HEK293 (cell line): ENCODE measurements around the gene BCR.

Source experiments
- CTCF ChIA-PET: fragments of 350-600 bp; formaldehyde crosslinking; extraction: SDS; loops from one replicate; lab custom pipeline; 2021; ENCODE audit warnings: antibody characterized with exemption; lab: Yijun Ruan, JAX
- POLR2A ChIA-PET: fragments of 300-600 bp; formaldehyde crosslinking; extraction: SDS; loops from one replicate; lab custom pipeline; 2020; ENCODE audit warnings: antibody characterized with exemption, inconsistent platforms; lab: Yijun Ruan, JAX
- H3K27ac ChIP-seq: fragments of 200-500 bp; sonication (Bioruptor generic); 2 replicates; pipeline ENCODE4 v1.5.1; 2014; ENCODE audit warnings: low read depth, low read length, control low read depth, inconsistent platforms; ENCODE audit errors: extremely low read depth
- H3K36me3 ChIP-seq, 2 experiments: fragments of 200-500 bp in 1 of 2; sonication (Bioruptor generic) in 1 of 2; 1 replicate in 1 of 2; 2 replicates in 1 of 2; pipeline ENCODE4 v1.5.1; 2014 to 2017; ENCODE audit warnings: inconsistent platforms in 2 of 2, low read length in 2 of 2; ENCODE audit not compliant: control insufficient read depth in 2 of 2, insufficient read depth in 1 of 2
- H3K4me1 ChIP-seq: fragments of 200-500 bp; sonication (Bioruptor generic); 2 replicates; pipeline ENCODE4 v1.5.1; 2014; ENCODE audit warnings: mild to moderate bottlenecking, low read length, inconsistent platforms; ENCODE audit not compliant: control insufficient read depth, insufficient read depth
- H3K4me3 ChIP-seq: 2 replicates; pipeline ENCODE4 v1.5.1; 2011; ENCODE audit warnings: low read depth, mild to moderate bottlenecking, control low read depth, low read length, moderate library complexity
- H3K9me3 ChIP-seq: fragments of 200-500 bp; sonication (Bioruptor generic); 2 replicates; pipeline ENCODE4 v1.5.1; 2014; ENCODE audit warnings: low read depth, low read length, inconsistent platforms; ENCODE audit not compliant: control insufficient read depth, insufficient read depth
- AEBP2 ChIP-seq: fragments of 450-650 bp; formaldehyde crosslinking; IDR thresholded peaks from 2 replicates; pipeline ENCODE4 v1.5.1; 2016; ENCODE audit warnings: missing biosample characterization, missing genetic modification characterization, borderline replicate concordance
- GLI4 ChIP-seq: fragments of 450-650 bp; formaldehyde crosslinking; IDR thresholded peaks from 2 replicates; pipeline ENCODE4 v1.5.1; 2016; ENCODE audit warnings: missing biosample characterization, missing genetic modification characterization
- KLF1 ChIP-seq: fragments of 450-650 bp; formaldehyde crosslinking; IDR thresholded peaks from 2 replicates; pipeline ENCODE4 v1.5.1; 2016; ENCODE audit warnings: missing biosample characterization, missing genetic modification characterization
- KLF9 ChIP-seq: fragments of 450-650 bp; formaldehyde crosslinking; IDR thresholded peaks from 2 replicates; pipeline ENCODE4 v1.5.1; 2016; ENCODE audit warnings: missing biosample characterization, missing genetic modification characterization, low read depth
- PRDM1 ChIP-seq: fragments of 450-650 bp; formaldehyde crosslinking; IDR thresholded peaks from 2 replicates; pipeline ENCODE4; 2016; ENCODE audit warnings: missing biosample characterization, missing genetic modification characterization
- PRDM6 ChIP-seq: fragments of 450-650 bp; formaldehyde crosslinking; IDR thresholded peaks from 2 replicates; pipeline ENCODE4 v1.5.1; 2017; ENCODE audit warnings: missing biosample characterization, missing genetic modification characterization
- ZBTB17 ChIP-seq: fragments of 450-650 bp; formaldehyde crosslinking; IDR thresholded peaks from 2 replicates; pipeline ENCODE4 v1.5.1; 2016; ENCODE audit warnings: missing biosample characterization, missing genetic modification characterization
- ZBTB7A ChIP-seq: fragments of 450-650 bp; formaldehyde crosslinking; IDR thresholded peaks from 2 replicates; pipeline ENCODE4 v1.5.1; 2016; ENCODE audit warnings: low read depth, missing biosample characterization, missing genetic modification characterization
- ZIC2 ChIP-seq: fragments of 450-650 bp; formaldehyde crosslinking; IDR thresholded peaks from 2 replicates; pipeline ENCODE4 v1.5.1; 2016; ENCODE audit warnings: missing biosample characterization, missing genetic modification characterization
- ZNF157 ChIP-seq: fragments of 450-650 bp; formaldehyde crosslinking; IDR thresholded peaks from 2 replicates; pipeline ENCODE4 v1.5.1; 2016; ENCODE audit warnings: missing biosample characterization, missing genetic modification characterization
- ZNF211 ChIP-seq: fragments of 450-650 bp; formaldehyde crosslinking; IDR thresholded peaks from 2 replicates; pipeline ENCODE4 v1.5.1; 2016; ENCODE audit warnings: low read depth, missing biosample characterization, missing genetic modification characterization
- ZNF311 ChIP-seq: fragments of 450-650 bp; formaldehyde crosslinking; IDR thresholded peaks from 2 replicates; pipeline ENCODE4 v1.5.1; 2017; ENCODE audit warnings: missing biosample characterization, missing genetic modification characterization, borderline replicate concordance
- ZNF366 ChIP-seq: fragments of 450-650 bp; formaldehyde crosslinking; conservative IDR thresholded peaks from 2 replicates; pipeline ENCODE4 v1.5.1; 2016; ENCODE audit warnings: missing biosample characterization, missing genetic modification characterization
- ZNF37A ChIP-seq: fragments of 450-650 bp; IDR thresholded peaks from 2 replicates; pipeline ENCODE4 v1.5.1; 2018; ENCODE audit warnings: missing biosample characterization, missing genetic modification characterization
- ZNF558 ChIP-seq: fragments of 450-650 bp; formaldehyde crosslinking; IDR thresholded peaks from 2 replicates; pipeline ENCODE4 v1.5.1; 2016; ENCODE audit warnings: missing biosample characterization, missing genetic modification characterization
- ZNF561 ChIP-seq: fragments of 450-650 bp; IDR thresholded peaks from 2 replicates; pipeline ENCODE4 v1.5.1; 2018; ENCODE audit warnings: missing biosample characterization, missing genetic modification characterization, borderline replicate concordance
- ZNF639 ChIP-seq: fragments of 450-650 bp; formaldehyde crosslinking; IDR thresholded peaks from 2 replicates; pipeline ENCODE4 v1.5.1; 2016; ENCODE audit warnings: missing biosample characterization, missing genetic modification characterization
- ZNF747 ChIP-seq: fragments of 450-650 bp; formaldehyde crosslinking; IDR thresholded peaks from 2 replicates; pipeline ENCODE4 v1.5.1; 2016; ENCODE audit warnings: missing biosample characterization, missing genetic modification characterization
- TF ChIP-seq, protein P1 (sequence below): fragments of 450-650 bp; formaldehyde crosslinking; IDR thresholded peaks from 2 replicates; pipeline ENCODE4 v1.5.1; 2016; ENCODE audit warnings: missing biosample characterization, missing genetic modification characterization, low read depth
- TF ChIP-seq, protein P2 (sequence below): fragments of 450-650 bp; formaldehyde crosslinking; IDR thresholded peaks from 2 replicates; pipeline ENCODE4 v1.5.1; 2016; ENCODE audit warnings: missing biosample characterization, missing genetic modification characterization, borderline replicate concordance

Gene BCR

GRCh38 chr22:23206915-23207314, 26.6 kb downstream of the BCR start:
- no peaks in the 10 kb centered on the region for H3K4me1 ChIP-seq
- ChIA-PET CTCF (interaction anchor here (0.7 kb wide), 1 partner anchor 15 kb away, joined by 3 read pairs; no protein-coding TSS in a partner anchor), POLR2A (no interaction called here)
- H3K36me3 ChIP-seq: peaks cover 0 to 34% of the 10 kb centered on the region in 2 experiments; a peak in 1 of 3 replicates
- no peak overlapping the region for H3K4me3 ChIP-seq
- no peak overlapping the region for H3K27ac ChIP-seq
- peak; percentile 58 for TF ChIP-seq ZNF366 (tag by site-specific recombination)
- TF ChIP-seq, protein P1, sequence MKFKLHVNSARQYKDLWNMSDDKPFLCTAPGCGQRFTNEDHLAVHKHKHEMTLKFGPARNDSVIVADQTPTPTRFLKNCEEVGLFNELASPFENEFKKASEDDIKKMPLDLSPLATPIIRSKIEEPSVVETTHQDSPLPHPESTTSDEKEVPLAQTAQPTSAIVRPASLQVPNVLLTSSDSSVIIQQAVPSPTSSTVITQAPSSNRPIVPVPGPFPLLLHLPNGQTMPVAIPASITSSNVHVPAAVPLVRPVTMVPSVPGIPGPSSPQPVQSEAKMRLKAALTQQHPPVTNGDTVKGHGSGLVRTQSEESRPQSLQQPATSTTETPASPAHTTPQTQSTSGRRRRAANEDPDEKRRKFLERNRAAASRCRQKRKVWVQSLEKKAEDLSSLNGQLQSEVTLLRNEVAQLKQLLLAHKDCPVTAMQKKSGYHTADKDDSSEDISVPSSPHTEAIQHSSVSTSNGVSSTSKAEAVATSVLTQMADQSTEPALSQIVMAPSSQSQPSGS (tag by site-specific recombination): no peak
- TF ChIP-seq, all 188 proteins: peak for 1
- H3K9me3 ChIP-seq: no peaks in the 10 kb centered on the region

GRCh38 chr22:23207729-23208393, 27.6 kb downstream of the BCR start:
- Histone ChIP-seq H3K4me1 (no peaks in the 10 kb centered on the region), H3K36me3 (peaks cover 0 to 34% of the 10 kb centered on the region in 2 experiments; a peak in 1 of 3 replicates), H3K27ac (no peak overlapping the region), H3K9me3 (no peaks in the 10 kb centered on the region), H3K4me3 (no peak overlapping the region)
- ChIA-PET POLR2A (interaction anchor here (0.6 kb wide), 1 partner anchor 280 kb away, joined by 3 read pairs; no protein-coding TSS in a partner anchor), CTCF (no interaction called here)
- TF ChIP-seq ZNF157 (tag by site-specific recombination) (no peak), ZBTB17 (no peak), ZNF639 (no peak), KLF1 (tag by site-specific recombination) (no peak), KLF9 (no peak), ZNF211 (no peak), ZNF558 (tag by site-specific recombination) (no peak), ZIC2 (no peak), ZBTB7A (no peak), PRDM1 (tag by site-specific recombination) (no peak), ZNF561 (tag by site-specific recombination) (no peak)

GRCh38 chr22:23210428-23211170, 30.3 kb downstream of the BCR start:
- Histone ChIP-seq H3K9me3 (no peaks in the 10 kb centered on the region), H3K27ac (no peak overlapping the region), H3K4me1 (no peaks in the 10 kb centered on the region), H3K4me3 (no peak overlapping the region), H3K36me3 (peaks cover 0 to 11% of the 10 kb centered on the region in 2 experiments; a peak in 1 of 3 replicates)
- CTCF ChIA-PET: interaction anchor here (1.4 to 1.8 kb wide), 2 partner anchors 32 to 71 kb away, joined by 5 to 7 read pairs; no protein-coding TSS in a partner anchor
- POLR2A ChIA-PET: interaction anchor here (0.6 kb wide), 1 partner anchor 8 kb away, joined by 3 read pairs; no protein-coding TSS in a partner anchor
- TF ChIP-seq ZBTB17: peak; percentile 59; the same call in 1 of the 2 replicates
- TF ChIP-seq PRDM1 (tag by site-specific recombination): no peak
- TF ChIP-seq ZNF37A (tag by site-specific recombination): no peak
- TF ChIP-seq ZNF558 (tag by site-specific recombination): no peak
- TF ChIP-seq, protein P2, sequence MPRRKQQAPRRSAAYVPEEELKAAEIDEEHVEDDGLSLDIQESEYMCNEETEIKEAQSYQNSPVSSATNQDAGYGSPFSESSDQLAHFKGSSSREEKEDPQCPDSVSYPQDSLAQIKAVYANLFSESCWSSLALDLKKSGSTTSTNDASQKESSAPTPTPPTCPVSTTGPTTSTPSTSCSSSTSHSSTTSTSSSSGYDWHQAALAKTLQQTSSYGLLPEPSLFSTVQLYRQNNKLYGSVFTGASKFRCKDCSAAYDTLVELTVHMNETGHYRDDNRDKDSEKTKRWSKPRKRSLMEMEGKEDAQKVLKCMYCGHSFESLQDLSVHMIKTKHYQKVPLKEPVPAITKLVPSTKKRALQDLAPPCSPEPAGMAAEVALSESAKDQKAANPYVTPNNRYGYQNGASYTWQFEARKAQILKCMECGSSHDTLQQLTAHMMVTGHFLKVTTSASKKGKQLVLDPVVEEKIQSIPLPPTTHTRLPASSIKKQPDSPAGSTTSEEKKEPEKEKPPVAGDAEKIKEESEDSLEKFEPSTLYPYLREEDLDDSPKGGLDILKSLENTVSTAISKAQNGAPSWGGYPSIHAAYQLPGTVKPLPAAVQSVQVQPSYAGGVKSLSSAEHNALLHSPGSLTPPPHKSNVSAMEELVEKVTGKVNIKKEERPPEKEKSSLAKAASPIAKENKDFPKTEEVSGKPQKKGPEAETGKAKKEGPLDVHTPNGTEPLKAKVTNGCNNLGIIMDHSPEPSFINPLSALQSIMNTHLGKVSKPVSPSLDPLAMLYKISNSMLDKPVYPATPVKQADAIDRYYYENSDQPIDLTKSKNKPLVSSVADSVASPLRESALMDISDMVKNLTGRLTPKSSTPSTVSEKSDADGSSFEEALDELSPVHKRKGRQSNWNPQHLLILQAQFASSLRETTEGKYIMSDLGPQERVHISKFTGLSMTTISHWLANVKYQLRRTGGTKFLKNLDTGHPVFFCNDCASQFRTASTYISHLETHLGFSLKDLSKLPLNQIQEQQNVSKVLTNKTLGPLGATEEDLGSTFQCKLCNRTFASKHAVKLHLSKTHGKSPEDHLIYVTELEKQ (tag by site-specific recombination): no peak
- TF ChIP-seq ZNF747 (tag by site-specific recombination): no peak
- no peak for TF ChIP-seq AEBP2 (tag by site-specific recombination)
- no peak for TF ChIP-seq GLI4
- no peak for TF ChIP-seq ZNF311 (tag by site-specific recombination)
- TF ChIP-seq PRDM6: no peak
